Fibroblast of lung (primary cell): ENCODE results near the gene ACTMAP. TPM values are rescaled to one million over a fixed set of nuclear protein-coding genes. Genes with fewer than 3 reads are reported as not detected.
A peak's percentile ranks its signal among the peaks of the same experiment; 100 is the strongest.

Source experiments
- DNase-seq, 2 donors: peaks; one replicate each; pipeline versions ENCODE4 v3.0.0 to v3.0.0-alpha.2; 2010; ENCODE audit warnings: low read depth in 2 of 2
- H2AFZ ChIP-seq: 2 replicates; pipeline ENCODE4 v1.5.1; 2012; ENCODE audit warnings: low read length, control low read depth, inconsistent platforms
- H3K27ac ChIP-seq: 2 replicates; pipeline ENCODE4 v1.5.1; 2011; ENCODE audit warnings: low read length, control low read depth; ENCODE audit not compliant: insufficient read depth
- H3K27me3 ChIP-seq: 2 replicates; pipeline ENCODE4 v1.5.1; 2011; ENCODE audit warnings: mild to moderate bottlenecking, low read length; ENCODE audit not compliant: control insufficient read depth, insufficient read depth
- H3K36me3 ChIP-seq: 2 replicates; pipeline ENCODE4 v1.5.1; 2011; ENCODE audit warnings: low read length; ENCODE audit not compliant: control insufficient read depth, insufficient read depth
- H3K4me1 ChIP-seq: 2 replicates; pipeline ENCODE4 v1.5.1; 2011; ENCODE audit warnings: low read length; ENCODE audit not compliant: control insufficient read depth, insufficient read depth; ENCODE audit errors: extremely low read depth
- H3K4me2 ChIP-seq: 2 replicates; pipeline ENCODE4 v1.5.1; 2011; ENCODE audit warnings: low read length, control low read depth; ENCODE audit not compliant: insufficient read depth; ENCODE audit errors: extremely low read depth
- H3K4me3 ChIP-seq, 4 experiments: fragments of 200-600 bp in 1 of 4; sonication (generic) in 1 of 4; replicated peaks in 1 of 4; 2 replicates each; pipeline ENCODE4 v1.5.1; 2011 to 2016; ENCODE audit warnings: low read length in 4 of 4, low read depth in 3 of 4, mild to moderate bottlenecking in 3 of 4, control low read depth in 2 of 4, inconsistent platforms in 1 of 4, mixed read lengths in 1 of 4; ENCODE audit not compliant: insufficient read depth in 1 of 4; ENCODE audit errors: control extremely low read depth in 1 of 4
- H3K79me2 ChIP-seq: 2 replicates; pipeline ENCODE4 v1.5.1; 2012; ENCODE audit warnings: mild to moderate bottlenecking, low read length, inconsistent platforms; ENCODE audit not compliant: control insufficient read depth, insufficient read depth
- H3K9ac ChIP-seq: 2 replicates; pipeline ENCODE4 v1.5.1; 2011; ENCODE audit warnings: mild to moderate bottlenecking, low read length, control low read depth; ENCODE audit not compliant: insufficient read depth
- H3K9me3 ChIP-seq: 2 replicates; pipeline ENCODE4 v1.5.1; 2012; ENCODE audit warnings: low read depth, low read length; ENCODE audit not compliant: control insufficient read depth, insufficient read depth
- H4K20me1 ChIP-seq: 2 replicates; pipeline ENCODE4 v1.5.1; 2011; ENCODE audit warnings: low read length; ENCODE audit not compliant: control insufficient read depth, insufficient read depth; ENCODE audit errors: extremely low read depth
- CTCF ChIP-seq, 2 donors: IDR thresholded peaks in 1 of 2; conservative IDR thresholded peaks in 1 of 2; 1 replicate in 1 of 2; 2 replicates in 1 of 2; pipeline ENCODE4 v1.5.1; 2011 to 2012; ENCODE audit warnings: low read length in 2 of 2, control low read depth in 1 of 2, inconsistent platforms in 1 of 2, low read depth in 1 of 2, mild to moderate bottlenecking in 1 of 2
- EZH2 ChIP-seq: IDR thresholded peaks from 2 replicates; pipeline ENCODE4 v1.5.1; 2012; ENCODE audit warnings: low read length, control low read depth, mild to moderate bottlenecking; ENCODE audit errors: missing control alignments
- polyA plus RNA-seq, 2 donors: library from polyadenylated mRNA; depleted of rRNA in 1 of 2; stranded (reverse) in 1 of 2; unstranded in 1 of 2; fragments of >200 nt; gene quantifications; 2 replicates each; pipeline ENCODE4 v1.2.1, GENCODE V29; 2011 to 2012; ENCODE audit warnings: missing spikeins in 1 of 2
- total RNA-seq: library from RNA; depleted of rRNA; stranded (reverse); fragments of >200 nt; gene quantifications from 2 replicates; pipeline ENCODE4 v1.2.1, GENCODE V29; 2014

The ACTMAP gene
- total and polyA plus RNA-seq, 2 donors (not counting 1 experiment from before 2014, with no cell fraction given): 1.8 to 2.2 TPM

- Histone ChIP-seq H3K27ac (no peak overlapping the region), H3K79me2 (peaks cover 56% of the 10 kb centered on the region), H3K9ac (no peak overlapping the region), H3K9me3 (no peaks in the 10 kb centered on the region), H3K36me3 (peaks cover 9% of the 10 kb centered on the region), H3K4me3 (peak overlapping the region; percentile 70 to 90 (median 74)), H3K4me1 (peaks cover 6% of the 10 kb centered on the region), H3K4me2 (peak overlapping the region; percentile 72), H2AFZ (no peak overlapping the region), H4K20me1 (no peaks in the 10 kb centered on the region), H3K27me3 (no peaks in the 10 kb centered on the region)
- DNase-seq: no peak
- no peak for TF ChIP-seq CTCF (conservative IDR thresholded peaks at IDR 0.05 in 1 of 2, IDR thresholded peaks at IDR 0.05 in 1 of 2; ENCODE audit: low read depth in 1 of 2, low read length in 2 of 2)
- no peak for TF ChIP-seq EZH2
These were observed 2.0 kb upstream of the ACTMAP start for GRCh38 chr19:40752257-40752781.

GRCh38 chr19:40750874-40751537 is 729 bp upstream of the ACTMAP start, which contains the start of gene SNRPA:
Gene SNRPA (plus strand): TSS chr19:40751203. CDS start chr19:40751409, 206 bp downstream.
- Histone ChIP-seq H3K27ac (peak within 1 kb of the TSS; percentile 84), H3K4me2 (peak within 1 kb of the TSS; percentile 94), H3K4me1 (peaks cover 6% of the 10 kb centered on the region), H3K36me3 (peaks cover 8% of the 10 kb centered on the region), H2AFZ (peak within 1 kb of the TSS; percentile 79), H3K79me2 (peaks cover 43% of the 10 kb centered on the region), H3K4me3 (peak within 1 kb of the TSS; percentile 70 to 90 (median 77)), H3K9ac (peak within 1 kb of the TSS; percentile 91), H3K27me3 (no peaks in the 10 kb centered on the region), H4K20me1 (no peaks in the 10 kb centered on the region), H3K9me3 (no peaks in the 10 kb centered on the region)
- DNase-seq: peak; percentile 96 to 98
- TF ChIP-seq CTCF (conservative IDR thresholded peaks at IDR 0.05 in 1 of 2, IDR thresholded peaks at IDR 0.05 in 1 of 2; ENCODE audit: low read depth in 1 of 2, low read length in 2 of 2) (no peak), EZH2 (no peak)

GRCh38 chr19:40747536-40747935 is 2.7 kb downstream of the ACTMAP start:
- TF ChIP-seq EZH2 (no peak), CTCF (conservative IDR thresholded peaks at IDR 0.05 in 1 of 2, IDR thresholded peaks at IDR 0.05 in 1 of 2; ENCODE audit: low read depth in 1 of 2, low read length in 2 of 2) (no peak)

More at GRCh38 chr19:40747536-40747935, 2.7 kb downstream of the ACTMAP start:
- no peak overlapping the region for H3K27ac ChIP-seq
- no peak overlapping the region for H2AFZ ChIP-seq
- no peaks in the 10 kb centered on the region for H4K20me1 ChIP-seq
- no peaks in the 10 kb centered on the region for H3K36me3 ChIP-seq
- H3K9me3 ChIP-seq: no peaks in the 10 kb centered on the region
- DNase-seq: no peak
- no peak overlapping the region for H3K4me2 ChIP-seq
- no peak overlapping the region for H3K4me3 ChIP-seq
- no peaks in the 10 kb centered on the region for H3K27me3 ChIP-seq
- H3K4me1 ChIP-seq: peaks cover 4% of the 10 kb centered on the region
- no peak overlapping the region for H3K9ac ChIP-seq
- H3K79me2 ChIP-seq: peaks cover 13% of the 10 kb centered on the region
